ENCODE measurements around the gene RAB24. TPM values are rescaled to one million over a fixed set of nuclear protein-coding genes. Genes with fewer than 3 reads are reported as not detected.
"Not testable (repeated sequence)": the region's sequence is repeated elsewhere in the genome, so short reads cannot be mapped to it uniquely, and the experiment has no call there.

RAB24 gene
- polyA plus RNA-seq, 1 donor from 2014 or later: 79.0 TPM

DNA sequence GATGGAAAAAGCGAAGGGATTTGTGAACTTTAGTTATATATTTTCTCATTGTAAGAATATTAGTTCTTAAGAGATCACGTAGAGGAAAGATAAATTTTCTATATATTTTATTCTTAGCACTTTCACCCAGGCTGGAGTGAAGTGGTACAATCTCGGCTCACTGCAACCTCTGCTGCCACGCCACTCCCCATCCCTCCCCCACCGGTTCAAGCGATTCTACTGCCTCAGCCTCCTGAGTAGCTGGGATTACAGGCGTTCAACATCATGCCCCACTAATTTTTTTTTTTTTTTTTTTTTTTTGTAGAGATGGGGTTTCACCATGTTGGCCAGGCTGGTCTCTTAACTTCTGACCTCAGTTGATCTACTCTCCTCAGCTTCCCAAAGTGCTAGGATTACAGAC is 42.6 kb downstream of the RAB24 start:
- Histone ChIP-seq H3K4me3 (ENCODE audit: low read length) (no peak overlapping the region), H3K27ac (ENCODE audit: low read length) (no peak overlapping the region), H4K20me1 (ENCODE audit: insufficient read depth) (no peaks in the 10 kb centered on the region), H3F3A (ENCODE audit: insufficient read depth, low read length, poor library complexity, severe bottlenecking) (no peaks in the 10 kb centered on the region), H3K9me2 (ENCODE audit: insufficient read depth, low read length) (no peaks in the 10 kb centered on the region), H3K9ac (ENCODE audit: low read length) (no peak overlapping the region), H3K4me2 (ENCODE audit: low read length) (no peak overlapping the region), H3K27me3 (ENCODE audit: insufficient read depth, low read depth, low read length) (no peaks in the 10 kb centered on the region), H3K36me3 (ENCODE audit: insufficient read depth, low read length) (no peaks in the 10 kb centered on the region), H3K79me2 (replicated peaks; ENCODE audit: insufficient read depth, low read length) (no peaks in the 10 kb centered on the region), H3K9me3 (ENCODE audit: low read length) (no peaks in the 10 kb centered on the region), H2AFZ (ENCODE audit: low read depth, low read length) (no peak overlapping the region)
- TF ChIP-seq SMC3 (conservative IDR thresholded peaks at IDR 0.05; ENCODE audit: poor library complexity): no peak
- TF ChIP-seq EP300 (conservative IDR thresholded peaks at IDR 0.05; ENCODE audit: poor library complexity, severe bottlenecking): no peak
- TF ChIP-seq RAD21 (conservative IDR thresholded peaks at IDR 0.05): no peak
- TF ChIP-seq TAF1 (IDR thresholded peaks at IDR 0.05; ENCODE audit: low read depth): no peak
- TF ChIP-seq, protein P1, sequence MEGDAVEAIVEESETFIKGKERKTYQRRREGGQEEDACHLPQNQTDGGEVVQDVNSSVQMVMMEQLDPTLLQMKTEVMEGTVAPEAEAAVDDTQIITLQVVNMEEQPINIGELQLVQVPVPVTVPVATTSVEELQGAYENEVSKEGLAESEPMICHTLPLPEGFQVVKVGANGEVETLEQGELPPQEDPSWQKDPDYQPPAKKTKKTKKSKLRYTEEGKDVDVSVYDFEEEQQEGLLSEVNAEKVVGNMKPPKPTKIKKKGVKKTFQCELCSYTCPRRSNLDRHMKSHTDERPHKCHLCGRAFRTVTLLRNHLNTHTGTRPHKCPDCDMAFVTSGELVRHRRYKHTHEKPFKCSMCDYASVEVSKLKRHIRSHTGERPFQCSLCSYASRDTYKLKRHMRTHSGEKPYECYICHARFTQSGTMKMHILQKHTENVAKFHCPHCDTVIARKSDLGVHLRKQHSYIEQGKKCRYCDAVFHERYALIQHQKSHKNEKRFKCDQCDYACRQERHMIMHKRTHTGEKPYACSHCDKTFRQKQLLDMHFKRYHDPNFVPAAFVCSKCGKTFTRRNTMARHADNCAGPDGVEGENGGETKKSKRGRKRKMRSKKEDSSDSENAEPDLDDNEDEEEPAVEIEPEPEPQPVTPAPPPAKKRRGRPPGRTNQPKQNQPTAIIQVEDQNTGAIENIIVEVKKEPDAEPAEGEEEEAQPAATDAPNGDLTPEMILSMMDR (IDR thresholded peaks at IDR 0.05; ENCODE audit: poor library complexity, severe bottlenecking): no peak
- TF ChIP-seq, protein P2, sequence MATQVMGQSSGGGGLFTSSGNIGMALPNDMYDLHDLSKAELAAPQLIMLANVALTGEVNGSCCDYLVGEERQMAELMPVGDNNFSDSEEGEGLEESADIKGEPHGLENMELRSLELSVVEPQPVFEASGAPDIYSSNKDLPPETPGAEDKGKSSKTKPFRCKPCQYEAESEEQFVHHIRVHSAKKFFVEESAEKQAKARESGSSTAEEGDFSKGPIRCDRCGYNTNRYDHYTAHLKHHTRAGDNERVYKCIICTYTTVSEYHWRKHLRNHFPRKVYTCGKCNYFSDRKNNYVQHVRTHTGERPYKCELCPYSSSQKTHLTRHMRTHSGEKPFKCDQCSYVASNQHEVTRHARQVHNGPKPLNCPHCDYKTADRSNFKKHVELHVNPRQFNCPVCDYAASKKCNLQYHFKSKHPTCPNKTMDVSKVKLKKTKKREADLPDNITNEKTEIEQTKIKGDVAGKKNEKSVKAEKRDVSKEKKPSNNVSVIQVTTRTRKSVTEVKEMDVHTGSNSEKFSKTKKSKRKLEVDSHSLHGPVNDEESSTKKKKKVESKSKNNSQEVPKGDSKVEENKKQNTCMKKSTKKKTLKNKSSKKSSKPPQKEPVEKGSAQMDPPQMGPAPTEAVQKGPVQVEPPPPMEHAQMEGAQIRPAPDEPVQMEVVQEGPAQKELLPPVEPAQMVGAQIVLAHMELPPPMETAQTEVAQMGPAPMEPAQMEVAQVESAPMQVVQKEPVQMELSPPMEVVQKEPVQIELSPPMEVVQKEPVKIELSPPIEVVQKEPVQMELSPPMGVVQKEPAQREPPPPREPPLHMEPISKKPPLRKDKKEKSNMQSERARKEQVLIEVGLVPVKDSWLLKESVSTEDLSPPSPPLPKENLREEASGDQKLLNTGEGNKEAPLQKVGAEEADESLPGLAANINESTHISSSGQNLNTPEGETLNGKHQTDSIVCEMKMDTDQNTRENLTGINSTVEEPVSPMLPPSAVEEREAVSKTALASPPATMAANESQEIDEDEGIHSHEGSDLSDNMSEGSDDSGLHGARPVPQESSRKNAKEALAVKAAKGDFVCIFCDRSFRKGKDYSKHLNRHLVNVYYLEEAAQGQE (IDR thresholded peaks at IDR 0.05; ENCODE audit: borderline replicate concordance): no peak
- TF ChIP-seq EZH2 (IDR thresholded peaks at IDR 0.05; ENCODE audit: borderline replicate concordance, insufficient read depth, low read length, poor library complexity, severe bottlenecking): no peak
- no peak for TF ChIP-seq MXI1 (conservative IDR thresholded peaks at IDR 0.05; ENCODE audit: poor library complexity, severe bottlenecking)
- TF ChIP-seq POLR2AphosphoS5 (IDR thresholded peaks at IDR 0.05): no peak

DNA sequence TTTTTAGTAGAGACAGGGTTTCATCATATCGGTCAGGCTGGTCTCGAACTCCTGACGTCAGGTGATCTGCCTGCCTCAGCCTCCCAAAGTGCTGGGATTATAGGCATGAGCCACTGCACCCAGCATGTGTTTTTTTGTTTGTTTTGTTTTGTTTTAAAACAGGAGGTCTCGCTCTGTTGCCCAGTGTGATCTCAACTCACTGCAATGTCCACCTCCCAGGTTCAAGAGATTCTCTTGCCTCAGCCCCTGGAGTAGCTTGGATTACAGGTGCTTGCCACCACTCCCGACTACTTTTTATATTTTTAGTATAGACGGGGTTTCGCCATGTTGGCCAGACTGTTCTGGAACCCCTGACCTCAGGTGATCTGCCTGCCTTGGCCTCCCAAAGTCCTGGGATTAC is 44.8 kb downstream of the RAB24 start:
- H2AFZ ChIP-seq (ENCODE audit: low read depth, low read length); H4K20me1 ChIP-seq (ENCODE audit: insufficient read depth); H3K27me3 ChIP-seq (ENCODE audit: insufficient read depth, low read depth, low read length); H3K27ac ChIP-seq (ENCODE audit: low read length); H3K4me2 ChIP-seq (ENCODE audit: low read length); H3K9me3 ChIP-seq (ENCODE audit: low read length); H3F3A ChIP-seq (ENCODE audit: insufficient read depth, low read length, poor library complexity, severe bottlenecking); H3K9ac ChIP-seq (ENCODE audit: low read length); H3K4me3 ChIP-seq (ENCODE audit: low read length); H3K79me2 ChIP-seq (replicated peaks; ENCODE audit: insufficient read depth, low read length); H3K9me2 ChIP-seq (ENCODE audit: insufficient read depth, low read length); H3K36me3 ChIP-seq (ENCODE audit: insufficient read depth, low read length): not testable (repeated sequence)

DNA sequence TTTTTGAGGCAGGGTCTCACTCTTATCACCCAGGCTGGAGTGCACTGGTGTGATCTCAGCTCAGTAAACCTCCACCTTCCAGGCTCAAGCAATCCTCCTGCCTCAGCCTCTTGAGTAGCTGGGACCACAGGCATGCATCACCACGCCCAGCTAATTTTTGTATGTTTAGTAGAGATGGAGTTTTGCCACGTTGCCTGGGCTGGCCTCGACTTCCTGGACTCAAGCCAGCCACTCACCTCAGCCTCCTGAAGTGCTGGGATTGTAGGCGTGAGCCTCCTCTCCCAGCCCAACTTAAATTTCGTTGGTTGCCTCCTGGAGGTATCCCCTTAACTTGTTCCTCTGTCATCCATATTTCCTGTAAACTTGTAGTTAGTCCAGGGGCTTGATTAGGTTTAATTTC is 47.2 kb downstream of the RAB24 start:
- no peak overlapping the region for H3K27ac ChIP-seq (ENCODE audit: low read length)
- H3K4me2 ChIP-seq (ENCODE audit: low read length): no peak overlapping the region
- H3K79me2 ChIP-seq (replicated peaks; ENCODE audit: insufficient read depth, low read length): no peaks in the 10 kb centered on the region
- no peak overlapping the region for H2AFZ ChIP-seq (ENCODE audit: low read depth, low read length)
- no peaks in the 10 kb centered on the region for H3K9me3 ChIP-seq (ENCODE audit: low read length)
- H3K4me3 ChIP-seq (ENCODE audit: low read length): no peak overlapping the region
- no peak for TF ChIP-seq EZH2 (IDR thresholded peaks at IDR 0.05; ENCODE audit: borderline replicate concordance, insufficient read depth, low read length, poor library complexity, severe bottlenecking)
- TF ChIP-seq POLR2AphosphoS5 (IDR thresholded peaks at IDR 0.05): no peak
- TF ChIP-seq SMC3 (conservative IDR thresholded peaks at IDR 0.05; ENCODE audit: poor library complexity): no peak
- TF ChIP-seq MXI1 (conservative IDR thresholded peaks at IDR 0.05; ENCODE audit: poor library complexity, severe bottlenecking): no peak
- no peak for TF ChIP-seq RAD21 (conservative IDR thresholded peaks at IDR 0.05)
- TF ChIP-seq TAF1 (IDR thresholded peaks at IDR 0.05; ENCODE audit: low read depth): no peak
- TF ChIP-seq, protein P1 (IDR thresholded peaks at IDR 0.05; ENCODE audit: poor library complexity, severe bottlenecking): no peak
- no peak for TF ChIP-seq EP300 (conservative IDR thresholded peaks at IDR 0.05; ENCODE audit: poor library complexity, severe bottlenecking)
- TF ChIP-seq, protein P2 (IDR thresholded peaks at IDR 0.05; ENCODE audit: borderline replicate concordance): no peak
- no peaks in the 10 kb centered on the region for H4K20me1 ChIP-seq (ENCODE audit: insufficient read depth)
- H3F3A ChIP-seq (ENCODE audit: insufficient read depth, low read length, poor library complexity, severe bottlenecking): no peaks in the 10 kb centered on the region
- no peaks in the 10 kb centered on the region for H3K9me2 ChIP-seq (ENCODE audit: insufficient read depth, low read length)
- no peaks in the 10 kb centered on the region for H3K27me3 ChIP-seq (ENCODE audit: insufficient read depth, low read depth, low read length)
- H3K36me3 ChIP-seq (ENCODE audit: insufficient read depth, low read length): no peaks in the 10 kb centered on the region
- H3K9ac ChIP-seq (ENCODE audit: low read length): no peak overlapping the region

Data from neural cell (in vitro differentiated cells).